H9 (cell line): Measurements from ENCODE around the gene L3MBTL4. TPM values are rescaled to one million over a fixed set of nuclear protein-coding genes. Genes with fewer than 3 reads are reported as not detected.

Experiments used
- DNase-seq: peaks from one replicate; pipeline ENCODE4 v3.0.0-alpha.2; 2017
- H2AFZ ChIP-seq: one replicate; pipeline ENCODE4 v1.6.1; 2013; ENCODE audit warnings: mild to moderate bottlenecking, low read length, control low read depth, moderate library complexity
- H2AK5ac ChIP-seq: 2 replicates; pipeline ENCODE4 v1.6.1; 2013; ENCODE audit warnings: low read length, control low read depth, mixed read lengths; ENCODE audit not compliant: insufficient read length
- H2BK120ac ChIP-seq: one replicate; pipeline ENCODE4 v1.6.1; 2013; ENCODE audit warnings: low read depth, mild to moderate bottlenecking, low read length, control low read depth, inconsistent platforms; ENCODE audit not compliant: poor library complexity, severe bottlenecking
- H2BK12ac ChIP-seq: 2 replicates; pipeline ENCODE4 v1.6.1; 2013; ENCODE audit warnings: low read length, control low read depth, mixed read lengths, low read depth; ENCODE audit not compliant: insufficient read length
- H2BK15ac ChIP-seq: 2 replicates; pipeline ENCODE4 v1.6.1; 2013; ENCODE audit warnings: low read depth, low read length, control low read depth
- H2BK20ac ChIP-seq: one replicate; pipeline ENCODE4 v1.6.1; 2013; ENCODE audit warnings: low read depth, mild to moderate bottlenecking, low read length, control low read depth, inconsistent platforms; ENCODE audit not compliant: poor library complexity, severe bottlenecking
- H2BK5ac ChIP-seq: 2 replicates; pipeline ENCODE4 v1.6.1; 2013; ENCODE audit warnings: low read length, control low read depth, mixed read lengths; ENCODE audit not compliant: insufficient read length
- H3K14ac ChIP-seq: 2 replicates; pipeline ENCODE4 v1.6.1; 2013; ENCODE audit warnings: low read length, control low read depth; ENCODE audit not compliant: insufficient read depth
- H3K18ac ChIP-seq: 2 replicates; pipeline ENCODE4 v1.6.1; 2013; ENCODE audit warnings: low read depth, mild to moderate bottlenecking, mixed read lengths, low read length, control low read depth; ENCODE audit not compliant: insufficient read length
- H3K23ac ChIP-seq: 2 replicates; pipeline ENCODE4 v1.6.1; 2013; ENCODE audit warnings: low read length, control low read depth, mixed read lengths, low read depth; ENCODE audit not compliant: insufficient read length
- H3K23me2 ChIP-seq: 2 replicates; pipeline ENCODE4 v1.6.1; 2013; ENCODE audit warnings: low read depth, mild to moderate bottlenecking, mixed read lengths, low read length, control low read depth; ENCODE audit not compliant: insufficient read length, poor library complexity, severe bottlenecking
- H3K27ac ChIP-seq: 2 replicates; pipeline ENCODE4 v1.5.1; 2013; ENCODE audit warnings: low read length, control low read depth, mixed read lengths, low read depth; ENCODE audit not compliant: insufficient read length
- H3K27me3 ChIP-seq: 2 replicates; pipeline ENCODE4 v1.6.1; 2013; ENCODE audit warnings: low read length, control low read depth, inconsistent platforms; ENCODE audit not compliant: insufficient read depth
- H3K4ac ChIP-seq: 2 replicates; pipeline ENCODE4 v1.6.1; 2013; ENCODE audit warnings: low read depth, mild to moderate bottlenecking, control low read depth, inconsistent platforms, low read length, moderate library complexity
- H3K4me1 ChIP-seq: 2 replicates; pipeline ENCODE4 v1.6.1; 2013; ENCODE audit warnings: low read length, control low read depth, inconsistent platforms; ENCODE audit not compliant: insufficient read depth
- H3K4me2 ChIP-seq: 2 replicates; pipeline ENCODE4 v1.6.1; 2013; ENCODE audit warnings: low read length, control low read depth, mixed read lengths; ENCODE audit not compliant: insufficient read length, insufficient read depth
- H3K56ac ChIP-seq: 2 replicates; pipeline ENCODE4 v1.6.1; 2013; ENCODE audit warnings: low read depth, mild to moderate bottlenecking, mixed read lengths, low read length, control low read depth; ENCODE audit not compliant: insufficient read length
- H3K79me1 ChIP-seq: 2 replicates; pipeline ENCODE4 v1.6.1; 2013; ENCODE audit warnings: low read depth, mild to moderate bottlenecking, moderate library complexity, low read length, control low read depth, inconsistent platforms; ENCODE audit not compliant: insufficient read depth, poor library complexity, severe bottlenecking
- H3K79me2 ChIP-seq: 2 replicates; pipeline ENCODE4 v1.6.1; 2013; ENCODE audit warnings: low read length, control low read depth, inconsistent platforms; ENCODE audit not compliant: insufficient read depth
- H3K9ac ChIP-seq: 2 replicates; pipeline ENCODE4 v1.6.1; 2013; ENCODE audit warnings: low read length, control low read depth, mixed read lengths; ENCODE audit not compliant: insufficient read length; ENCODE audit errors: extremely low read depth
- H3K9me3 ChIP-seq: one replicate; pipeline ENCODE4 v1.6.1; 2013; ENCODE audit warnings: low read depth, low read length, inconsistent platforms; ENCODE audit not compliant: control insufficient read depth
- H3T11ph ChIP-seq: one replicate; pipeline ENCODE4 v1.6.1; 2013; ENCODE audit warnings: mild to moderate bottlenecking, low read length, control low read depth, inconsistent platforms
- H4K20me1 ChIP-seq: one replicate; pipeline ENCODE4 v1.6.1; 2013; ENCODE audit not compliant: control insufficient read depth, insufficient read length, insufficient read depth
- H4K5ac ChIP-seq: 2 replicates; pipeline ENCODE4 v1.6.1; 2013; ENCODE audit warnings: low read depth, mild to moderate bottlenecking, mixed read lengths, low read length, control low read depth; ENCODE audit not compliant: insufficient read length
- H4K8ac ChIP-seq: replicated peaks from 2 replicates; pipeline ENCODE4 v1.6.1; 2013; ENCODE audit warnings: low read length, control low read depth, mixed read lengths, low read depth; ENCODE audit not compliant: insufficient read length
- H4K91ac ChIP-seq: 2 replicates; pipeline ENCODE4 v1.6.1; 2013; ENCODE audit warnings: low read depth, mild to moderate bottlenecking, moderate library complexity, mixed read lengths, low read length, control low read depth; ENCODE audit not compliant: insufficient read length
- H3K27ac Mint-ChIP-seq, 3 experiments: 2 replicates in 2 of 3; 3 replicates in 1 of 3; pipeline ENCODE4 v1.8.0; 2020 to 2021; ENCODE audit warnings: mixed read lengths in 3 of 3, mild to moderate bottlenecking in 1 of 3, moderate library complexity in 1 of 3
- H3K27me3 Mint-ChIP-seq: 2 replicates; pipeline ENCODE4 v1.8.0; 2021; ENCODE audit warnings: low read depth, mild to moderate bottlenecking, moderate library complexity, mixed read lengths
- H3K36me3 Mint-ChIP-seq, 3 experiments: 2 replicates in 2 of 3; 3 replicates in 1 of 3; pipeline ENCODE4 v1.8.0; 2020 to 2021; ENCODE audit warnings: low read depth in 3 of 3, mixed read lengths in 3 of 3; ENCODE audit not compliant: insufficient read depth in 1 of 3
- H3K4me1 Mint-ChIP-seq, 2 experiments: 2 replicates each; pipeline ENCODE4 v1.8.0; 2020; ENCODE audit warnings: mixed read lengths in 2 of 2
- H3K4me3 Mint-ChIP-seq, 2 experiments: 2 replicates in 1 of 2; 3 replicates in 1 of 2; pipeline ENCODE4 v1.8.0; 2020 to 2021; ENCODE audit warnings: mild to moderate bottlenecking in 2 of 2, mixed read lengths in 2 of 2, moderate library complexity in 1 of 2
- H3K9me3 Mint-ChIP-seq, 2 experiments: 2 replicates in 1 of 2; 3 replicates in 1 of 2; pipeline ENCODE4 v1.8.0; 2020; ENCODE audit warnings: mild to moderate bottlenecking in 2 of 2, mixed read lengths in 2 of 2, moderate library complexity in 1 of 2
- WGBS: extraction: QIAGEN DNeasy Blood & Tissue Kit; methylation state at CpG from one replicate; pipeline ENCODE4 v1.1.7; 2013; ENCODE audit warnings: missing lambda C conversion rate, low lambda C conversion rate, mixed read lengths; ENCODE audit not compliant: insufficient read length; ENCODE audit errors: extremely low coverage; 5-methylcytosine and 5-hydroxymethylcytosine counted together
- total RNA-seq: library from RNA; stranded (reverse); gene quantifications from 2 replicates; pipeline ENCODE4 v1.2.1, GENCODE V29; 2021
- TF ChIP-seq, protein P1 (sequence below): fragments of 200-600 bp; sonication (generic); conservative IDR thresholded peaks from 3 replicates; pipeline ENCODE4 v1.8.0; 2021; ENCODE audit warnings: antibody characterized with exemption, mild to moderate bottlenecking

L3MBTL4 gene
- total RNA-seq, 1 experiment from 2014 or later: 1.9 TPM

DNA sequence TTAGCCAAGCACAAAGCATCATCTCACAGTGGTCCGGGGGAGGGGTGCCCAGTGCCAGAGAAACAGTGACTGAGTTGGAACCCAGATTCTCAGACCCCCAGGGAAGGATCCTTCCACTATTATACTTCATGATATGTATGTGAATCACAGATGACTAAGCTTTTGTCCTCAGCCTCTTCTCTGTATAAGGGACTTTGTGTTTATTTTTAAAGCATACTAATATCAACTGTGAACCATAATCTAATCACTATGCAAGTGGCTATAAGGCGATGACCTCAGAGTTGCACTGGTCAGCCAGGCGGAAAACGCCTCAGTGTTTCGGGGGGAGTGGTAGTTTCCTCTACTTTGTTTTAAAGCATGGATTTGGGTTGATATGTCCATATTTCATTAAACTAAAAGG lies 359.0 kb downstream of the L3MBTL4 start:
- H3K9me3 ChIP-seq: no peaks in the 10 kb centered on the region
- no peak overlapping the region for H3K4me2 ChIP-seq
- no peak overlapping the region for H3K4ac ChIP-seq
- H2BK120ac ChIP-seq: no peak overlapping the region
- H2BK12ac ChIP-seq: no peak overlapping the region
- no peak overlapping the region for H4K5ac ChIP-seq
- H3K27me3 ChIP-seq: no peaks in the 10 kb centered on the region
- no peak overlapping the region for H3K23ac ChIP-seq
- H4K8ac ChIP-seq: no peak overlapping the region
- no peak overlapping the region for H3K56ac ChIP-seq
- no peak overlapping the region for H3K14ac ChIP-seq
- H3K27ac ChIP-seq: no peak overlapping the region
- no peaks in the 10 kb centered on the region for H3K79me1 ChIP-seq
- Mint-ChIP-seq H3K27me3 (no peaks in the 10 kb centered on the region), H3K4me3 (no peak overlapping the region), H3K9me3 (no peaks in the 10 kb centered on the region), H3K4me1 (peaks cover 20 to 29% of the 10 kb centered on the region in 2 experiments), H3K36me3 (no peaks in the 10 kb centered on the region), H3K27ac (no peak overlapping the region)
- no peaks in the 10 kb centered on the region for H4K20me1 ChIP-seq
- H2AFZ ChIP-seq: no peak overlapping the region
- H3K79me2 ChIP-seq: no peaks in the 10 kb centered on the region
- H4K91ac ChIP-seq: no peak overlapping the region
- TF ChIP-seq, protein P1, sequence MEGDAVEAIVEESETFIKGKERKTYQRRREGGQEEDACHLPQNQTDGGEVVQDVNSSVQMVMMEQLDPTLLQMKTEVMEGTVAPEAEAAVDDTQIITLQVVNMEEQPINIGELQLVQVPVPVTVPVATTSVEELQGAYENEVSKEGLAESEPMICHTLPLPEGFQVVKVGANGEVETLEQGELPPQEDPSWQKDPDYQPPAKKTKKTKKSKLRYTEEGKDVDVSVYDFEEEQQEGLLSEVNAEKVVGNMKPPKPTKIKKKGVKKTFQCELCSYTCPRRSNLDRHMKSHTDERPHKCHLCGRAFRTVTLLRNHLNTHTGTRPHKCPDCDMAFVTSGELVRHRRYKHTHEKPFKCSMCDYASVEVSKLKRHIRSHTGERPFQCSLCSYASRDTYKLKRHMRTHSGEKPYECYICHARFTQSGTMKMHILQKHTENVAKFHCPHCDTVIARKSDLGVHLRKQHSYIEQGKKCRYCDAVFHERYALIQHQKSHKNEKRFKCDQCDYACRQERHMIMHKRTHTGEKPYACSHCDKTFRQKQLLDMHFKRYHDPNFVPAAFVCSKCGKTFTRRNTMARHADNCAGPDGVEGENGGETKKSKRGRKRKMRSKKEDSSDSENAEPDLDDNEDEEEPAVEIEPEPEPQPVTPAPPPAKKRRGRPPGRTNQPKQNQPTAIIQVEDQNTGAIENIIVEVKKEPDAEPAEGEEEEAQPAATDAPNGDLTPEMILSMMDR: no peak
- no peak overlapping the region for H2AK5ac ChIP-seq
- no peak overlapping the region for H3T11ph ChIP-seq
- no peak overlapping the region for H2BK20ac ChIP-seq
- WGBS: no CpG with 5 or more reads among the region's 5 CpGs
- H2BK15ac ChIP-seq: no peak overlapping the region
- H3K9ac ChIP-seq: no peak overlapping the region
- no peak overlapping the region for H3K18ac ChIP-seq
- no peak overlapping the region for H2BK5ac ChIP-seq
- peaks cover 5% of the 10 kb centered on the region for H3K4me1 ChIP-seq
- DNase-seq: no peak
- H3K23me2 ChIP-seq: no peaks in the 10 kb centered on the region
